Skin epidermis (tissue), 12 donors: Measurements from ENCODE around the gene STUM.

Experiments
- H3K27ac ChIP-seq, 21 experiments: fragments of 200-600 bp; sonication (generic) in 11 of 21; one replicate each; pipeline ENCODE4 v1.5.0; 2020; ENCODE audit warnings: mild to moderate bottlenecking in 3 of 21, inconsistent platforms in 2 of 21, moderate library complexity in 2 of 21
- H3K4me3 ChIP-seq, 7 experiments: fragments of 200-600 bp; sonication (generic) in 2 of 7; one replicate each; pipeline ENCODE4 v1.5.0; 2020; ENCODE audit warnings: inconsistent platforms in 2 of 7, mild to moderate bottlenecking in 2 of 7, moderate library complexity in 1 of 7

Gene STUM

DNA sequence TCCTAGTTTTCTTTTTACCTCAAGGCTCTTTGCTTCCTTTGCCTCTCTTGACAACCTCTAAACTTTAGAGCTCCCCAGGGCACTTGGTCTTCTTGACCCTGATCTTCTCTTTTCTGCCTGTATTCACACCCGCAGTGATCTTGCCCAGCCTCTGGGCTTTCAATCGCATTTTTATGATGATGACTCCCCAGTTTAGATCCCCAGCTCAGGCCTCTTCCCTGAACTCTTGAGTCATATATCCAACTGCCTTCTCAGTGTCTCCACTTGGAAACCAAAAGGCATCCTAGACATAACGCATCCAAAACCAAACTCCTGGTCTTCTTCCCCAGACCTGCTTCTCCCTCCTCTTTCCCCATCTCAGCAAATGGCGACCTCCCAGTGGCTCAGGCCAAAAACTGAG is 6.5 kb downstream of the STUM start:
- H3K27ac ChIP-seq: no peak overlapping the region
- no peak overlapping the region for H3K4me3 ChIP-seq

DNA sequence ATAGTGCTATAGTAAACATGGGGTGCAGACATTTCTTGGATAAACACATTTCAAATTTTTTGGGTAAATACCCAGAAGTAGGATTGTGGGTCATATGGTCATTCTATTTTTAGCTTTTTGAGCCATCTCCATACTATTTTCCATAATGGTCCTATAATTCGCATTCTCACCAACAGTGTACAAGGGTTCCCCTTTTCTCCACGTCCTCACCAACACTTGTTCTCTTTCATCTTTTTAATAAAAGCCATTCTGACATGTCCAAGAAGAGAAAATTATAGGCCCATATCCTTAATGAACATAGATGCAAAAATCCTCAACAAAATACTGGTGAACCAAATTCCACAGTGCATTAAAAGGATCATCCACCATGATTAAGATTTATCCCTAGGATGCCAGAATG is 8.9 kb downstream of the STUM start:
- Histone ChIP-seq H3K4me3 (no peak overlapping the region), H3K27ac (no peak overlapping the region)

DNA sequence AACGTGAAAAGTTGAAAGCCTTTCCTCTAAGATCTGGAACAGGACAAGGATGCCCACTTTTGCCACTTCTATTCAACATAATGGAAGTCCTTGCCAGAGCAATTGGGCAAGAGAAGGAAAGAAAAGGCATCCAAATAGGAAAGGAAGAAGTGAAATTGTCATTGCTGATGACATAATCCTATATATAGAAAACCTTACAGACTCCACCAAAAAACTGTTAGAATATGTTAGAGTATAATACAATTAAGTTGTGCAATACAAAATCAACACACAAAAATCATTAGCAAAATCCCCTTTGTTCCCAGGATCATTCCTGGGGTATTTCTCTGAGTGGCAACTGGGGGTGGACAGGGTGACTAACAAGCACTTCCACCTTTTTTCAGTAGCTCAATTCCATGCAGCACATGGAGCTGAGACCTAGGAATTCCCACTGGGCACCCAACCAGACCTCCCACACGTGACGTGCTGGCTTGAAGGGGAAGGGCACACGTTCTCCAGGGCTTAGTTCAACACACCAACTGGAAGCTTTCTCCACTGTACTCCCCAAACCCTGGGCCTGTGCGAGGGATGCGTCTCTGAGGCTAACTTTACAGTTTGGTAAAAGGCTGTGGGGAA is 9.6 kb downstream of the STUM start:
- Histone ChIP-seq H3K27ac (no peak overlapping the region), H3K4me3 (no peak overlapping the region)

DNA sequence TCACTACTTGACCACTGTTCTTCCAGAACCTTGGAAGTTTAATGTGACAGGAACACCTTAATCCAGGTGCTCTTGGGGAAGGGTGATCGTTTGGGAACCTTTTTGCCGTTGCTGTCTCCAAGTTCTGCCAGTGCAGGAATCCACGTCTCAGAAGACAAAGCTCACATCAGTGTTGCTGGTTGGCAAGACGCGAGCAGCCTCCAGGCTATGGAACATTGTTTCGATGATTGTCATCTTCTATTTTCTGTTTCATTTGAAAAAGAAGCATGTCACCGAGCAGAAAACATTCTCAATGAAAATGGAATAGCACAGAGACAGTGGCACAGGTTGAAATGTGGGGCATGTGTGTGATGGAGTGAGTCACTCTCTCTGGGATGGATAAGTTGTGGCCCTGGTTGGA is 11.7 kb downstream of the STUM start:
- no peak overlapping the region for H3K4me3 ChIP-seq
- H3K27ac ChIP-seq: no peak overlapping the region

DNA sequence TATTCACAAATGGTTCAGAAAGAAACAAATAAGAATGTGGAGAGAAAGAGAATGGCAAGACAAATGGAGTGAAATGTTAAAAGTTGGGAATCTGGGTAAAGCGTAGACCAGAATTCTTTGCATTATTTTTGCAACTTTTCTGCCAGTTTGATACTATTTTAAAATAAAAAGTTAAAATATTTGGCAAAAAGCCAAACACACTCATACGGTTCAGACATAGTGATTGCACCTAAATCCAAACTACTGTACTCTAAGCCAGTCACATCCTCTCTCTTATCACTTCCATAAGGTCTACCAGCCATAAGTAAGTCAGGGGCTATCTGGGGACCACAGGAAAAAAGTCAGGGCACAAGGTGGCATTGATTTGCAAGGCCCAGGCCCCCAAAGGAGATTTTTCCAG is 14.4 kb downstream of the STUM start:
- no peak overlapping the region for H3K4me3 ChIP-seq
- H3K27ac ChIP-seq: no peak overlapping the region

DNA sequence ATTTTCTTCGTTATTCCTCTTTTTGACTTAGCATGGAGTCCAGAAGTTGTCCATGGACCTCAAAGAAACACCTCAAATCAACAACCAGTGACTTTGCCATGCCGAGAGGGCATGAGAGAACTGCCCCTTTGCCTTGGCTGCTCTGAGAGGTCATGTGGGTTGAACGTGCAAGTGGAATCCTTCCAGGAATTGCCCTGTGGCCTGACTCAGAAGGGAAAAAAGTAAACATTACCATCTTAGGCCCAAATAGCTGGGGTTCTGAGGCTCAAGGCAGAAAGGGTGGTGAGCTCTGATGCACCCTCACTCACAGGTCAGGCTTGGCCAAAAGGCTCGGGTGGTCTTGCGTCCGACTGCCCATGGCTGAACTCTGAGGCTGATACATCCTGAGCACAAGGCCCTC is 15.1 kb downstream of the STUM start:
- H3K27ac ChIP-seq: no peak overlapping the region
- H3K4me3 ChIP-seq: no peak overlapping the region

DNA sequence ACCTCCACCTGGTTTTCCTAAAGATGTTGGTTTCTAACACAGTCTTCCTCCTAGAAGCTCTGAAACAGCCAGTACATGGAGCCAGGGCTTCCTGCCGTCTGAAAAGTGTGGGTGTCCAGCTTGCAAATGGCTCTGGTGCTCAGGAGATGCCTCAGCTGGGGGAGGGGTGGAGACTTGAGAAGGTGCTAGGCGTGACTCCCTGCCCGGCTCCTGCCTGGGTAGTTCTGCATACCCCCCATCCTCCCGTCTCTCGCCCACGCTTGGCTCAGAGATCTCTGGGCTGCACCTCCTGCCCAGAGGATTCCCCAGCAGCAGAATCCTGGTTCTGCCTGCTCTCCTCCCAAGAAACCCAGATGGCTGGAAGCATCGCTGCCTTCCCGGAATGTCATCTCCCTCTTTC is 16.9 kb downstream of the STUM start:
- H3K27ac ChIP-seq: no peak overlapping the region
- no peak overlapping the region for H3K4me3 ChIP-seq

DNA sequence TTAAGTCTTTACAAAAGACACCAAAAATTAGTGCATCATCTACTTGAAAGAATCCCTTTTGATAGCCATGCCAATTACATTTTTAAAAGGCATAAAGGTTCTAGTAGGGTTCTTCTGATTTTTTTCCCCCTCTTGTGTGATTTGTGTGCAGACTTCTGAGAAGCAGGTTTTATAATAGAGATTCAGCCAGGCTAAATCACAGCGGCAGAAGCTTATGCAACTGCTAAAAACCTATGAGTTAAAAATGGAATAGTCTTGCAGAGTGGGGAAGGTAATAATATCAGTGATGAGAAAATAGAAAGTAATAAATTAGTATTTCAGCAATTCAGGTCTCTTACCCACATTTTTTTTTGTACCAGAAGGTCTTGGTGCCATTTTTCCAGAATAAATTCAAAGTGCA is 17.7 kb downstream of the STUM start:
- Histone ChIP-seq H3K4me3 (no peak overlapping the region), H3K27ac (no peak overlapping the region)

DNA sequence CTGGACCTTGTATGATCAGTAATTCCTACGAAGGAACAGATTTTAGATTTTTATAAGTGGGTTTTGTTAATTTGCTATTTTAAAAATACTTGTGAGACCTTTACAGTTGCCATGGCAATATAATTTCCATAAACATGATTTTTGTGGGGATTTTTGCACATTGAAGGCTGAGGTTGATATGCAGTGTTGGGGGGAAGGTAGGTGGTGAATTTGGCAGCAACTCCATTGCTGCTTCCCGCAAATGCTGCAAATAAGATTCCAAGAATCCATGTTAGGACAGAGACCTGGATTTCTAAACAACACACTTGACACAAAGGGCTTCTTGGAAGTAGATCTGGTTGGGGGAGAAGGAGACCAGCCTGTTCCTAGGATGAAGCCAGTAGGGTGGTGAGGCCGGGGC is 18.2 kb downstream of the STUM start:
- Histone ChIP-seq H3K4me3 (no peak overlapping the region), H3K27ac (no peak overlapping the region)

DNA sequence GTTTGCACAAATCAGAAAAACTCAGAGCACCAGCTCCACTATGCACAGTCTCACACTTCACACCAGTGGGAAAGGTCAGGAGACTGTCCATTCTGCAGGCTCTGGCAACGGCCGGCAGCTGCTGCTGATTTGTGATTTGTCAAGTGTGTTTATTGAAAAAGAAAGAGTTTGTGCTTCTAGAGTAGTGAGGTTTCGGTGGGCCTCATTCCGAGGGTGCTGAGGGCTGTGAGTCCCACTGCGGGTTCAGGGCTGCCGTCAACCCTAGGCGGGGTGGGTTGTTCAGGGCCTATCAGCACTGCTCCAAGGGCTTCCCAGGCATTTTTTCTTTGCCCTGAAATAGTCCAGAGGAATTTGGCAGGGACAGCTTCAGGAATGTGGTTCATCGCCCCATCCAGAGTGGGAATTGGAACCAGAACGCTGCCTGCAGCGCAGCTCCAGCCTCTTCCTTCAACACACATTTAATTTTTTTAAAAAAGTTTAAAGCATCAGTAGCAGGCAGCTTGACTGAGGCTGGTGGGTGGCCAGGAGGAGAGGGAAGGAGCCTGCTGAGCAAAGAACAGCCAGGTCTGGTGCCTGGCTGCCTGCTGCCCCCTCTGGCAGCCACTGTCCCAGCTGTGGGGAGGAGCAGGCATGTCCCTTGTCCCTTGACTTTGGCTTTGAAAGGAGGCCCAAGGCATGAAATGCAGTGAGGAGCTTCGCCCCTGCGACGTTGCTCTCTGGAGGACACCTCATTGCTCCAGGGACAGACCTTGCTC is 19.7 kb downstream of the STUM start:
- Histone ChIP-seq H3K4me3 (no peak overlapping the region), H3K27ac (peak overlapping the region in 4 of 21 experiments; percentile 8 to 45 (median 29))

DNA sequence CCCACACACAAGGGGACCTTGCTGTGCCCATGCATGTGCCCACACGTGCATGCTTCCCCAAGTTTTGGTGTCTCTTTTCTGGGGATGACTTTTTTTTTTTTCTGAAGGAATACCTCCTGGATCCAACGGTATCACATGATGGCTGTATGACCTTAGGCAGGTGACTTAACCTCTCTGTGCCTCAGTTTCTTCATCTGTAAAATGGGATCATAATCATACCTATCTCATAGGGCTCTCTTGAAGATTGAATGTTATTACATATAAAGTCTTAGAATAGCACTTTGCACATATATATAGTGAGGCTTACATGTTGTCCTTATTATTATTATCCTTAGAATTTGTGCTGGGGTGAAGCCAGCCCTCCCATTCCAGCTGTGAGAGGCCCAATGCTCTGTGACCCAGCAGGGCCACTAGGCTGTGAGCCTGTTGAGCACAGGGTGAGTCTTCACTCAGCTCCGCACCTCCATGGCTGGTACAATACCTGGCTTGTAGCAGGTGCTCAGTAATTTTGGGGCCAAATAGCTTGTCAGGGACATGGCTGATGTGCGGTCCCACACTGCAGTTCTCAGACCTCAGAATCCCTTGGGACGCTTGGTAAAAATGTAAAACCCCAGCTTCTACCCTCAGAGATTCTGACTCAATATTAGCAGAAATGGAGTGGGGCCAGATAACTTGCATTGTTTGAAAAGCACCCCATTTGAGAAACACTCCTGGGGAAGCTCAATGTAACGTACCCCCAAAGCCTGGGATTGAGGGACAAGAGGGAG is 20.6 kb downstream of the STUM start:
- Histone ChIP-seq H3K27ac (peak overlapping the region in 1 of 21 experiments; percentile 15), H3K4me3 (no peak overlapping the region)

DNA sequence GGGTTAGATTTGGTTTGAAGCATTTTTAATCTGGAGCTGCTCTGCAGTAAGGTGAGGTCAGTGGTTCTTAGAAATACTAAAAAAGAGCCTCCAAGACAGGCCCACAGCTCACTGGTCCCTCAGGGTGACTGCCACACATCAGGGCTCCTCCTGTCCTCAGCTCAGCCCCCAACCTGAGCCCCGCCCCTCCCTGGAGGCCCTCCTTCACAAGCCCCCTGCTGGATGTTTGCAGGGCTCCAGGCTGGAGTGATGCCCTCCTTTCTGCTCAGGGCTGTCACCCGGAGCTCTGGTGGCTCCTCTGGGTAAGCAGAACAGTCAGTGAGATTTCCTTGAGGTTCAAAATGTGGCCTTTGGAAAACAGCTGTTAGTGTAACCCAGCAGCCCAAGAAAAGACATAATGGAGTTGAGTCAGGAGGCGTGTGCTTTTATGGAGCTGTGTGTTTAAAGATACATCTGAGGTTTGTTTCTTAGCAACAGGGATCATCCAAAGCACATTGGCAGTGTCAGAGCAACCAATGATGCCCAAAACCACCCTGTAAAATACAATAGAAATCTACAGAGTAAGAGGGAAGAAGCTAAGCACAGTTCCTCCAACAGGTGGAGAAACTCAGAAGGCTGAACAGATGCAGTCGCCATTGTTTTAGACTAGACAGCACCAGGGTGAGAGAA is 21.4 kb downstream of the STUM start:
- Histone ChIP-seq H3K4me3 (no peak overlapping the region), H3K27ac (no peak overlapping the region)

DNA sequence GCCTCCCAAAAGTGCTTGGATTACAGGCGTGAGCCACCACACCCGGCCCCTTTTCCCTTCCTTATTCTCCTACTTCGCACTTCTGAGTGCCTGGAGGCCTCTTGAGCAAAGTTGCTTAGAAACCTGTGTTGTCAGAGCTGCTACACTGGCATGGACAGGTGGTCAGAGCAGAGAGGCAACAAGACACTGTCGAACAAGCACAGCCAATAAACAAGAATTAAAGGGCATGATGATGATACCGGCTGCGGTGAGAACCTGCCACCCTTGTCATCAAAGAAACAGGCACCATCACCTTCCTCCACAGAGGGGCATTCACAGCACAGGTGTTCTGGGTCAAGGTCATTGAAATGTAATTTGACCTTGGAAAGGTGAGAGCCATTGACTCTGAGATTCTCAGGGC is 23.3 kb downstream of the STUM start:
- Histone ChIP-seq H3K27ac (no peak overlapping the region), H3K4me3 (no peak overlapping the region)

DNA sequence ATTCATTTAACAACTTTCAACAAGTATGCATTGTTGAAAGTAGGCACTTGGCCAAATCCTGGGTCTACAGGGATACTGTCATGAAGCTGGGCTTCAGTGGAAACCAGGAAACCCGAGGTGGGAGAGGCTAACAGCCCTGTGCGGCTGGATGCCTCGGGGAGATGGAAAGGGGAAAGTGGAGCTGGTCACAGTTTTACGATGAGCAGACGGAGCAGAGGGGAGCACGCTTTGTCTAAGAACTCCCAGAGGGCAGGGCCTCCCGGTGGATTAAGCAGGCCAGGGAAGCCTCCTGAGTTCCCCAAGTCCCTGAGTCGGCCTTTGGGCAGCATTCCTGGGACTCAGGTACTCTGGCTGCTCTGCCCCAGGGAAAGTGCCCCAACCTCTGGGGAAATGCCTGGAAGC is 23.8 kb downstream of the STUM start:
- H3K4me3 ChIP-seq: no peak overlapping the region
- H3K27ac ChIP-seq: peak overlapping the region in 1 of 21 experiments; percentile 22

DNA sequence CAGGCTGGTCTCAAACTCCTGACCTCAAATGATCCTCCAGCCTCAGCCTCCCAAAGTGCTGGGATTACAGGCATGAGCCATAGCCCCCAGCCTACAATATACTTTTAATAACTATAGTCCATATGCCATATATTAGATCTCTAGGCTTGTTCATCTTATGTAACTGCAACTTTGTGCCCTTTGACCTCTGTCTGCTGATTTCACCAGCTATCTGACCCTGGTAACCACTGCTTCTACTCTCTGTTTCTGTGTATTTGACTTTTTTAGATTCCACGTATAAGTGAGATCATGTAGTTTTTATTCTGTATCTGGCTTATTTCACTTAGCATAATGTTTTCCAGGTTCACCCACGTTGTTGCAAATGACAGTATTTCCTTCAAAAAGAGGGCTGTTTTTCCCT is 25.5 kb downstream of the STUM start:
- Histone ChIP-seq H3K4me3 (no peak overlapping the region), H3K27ac (no peak overlapping the region)

DNA sequence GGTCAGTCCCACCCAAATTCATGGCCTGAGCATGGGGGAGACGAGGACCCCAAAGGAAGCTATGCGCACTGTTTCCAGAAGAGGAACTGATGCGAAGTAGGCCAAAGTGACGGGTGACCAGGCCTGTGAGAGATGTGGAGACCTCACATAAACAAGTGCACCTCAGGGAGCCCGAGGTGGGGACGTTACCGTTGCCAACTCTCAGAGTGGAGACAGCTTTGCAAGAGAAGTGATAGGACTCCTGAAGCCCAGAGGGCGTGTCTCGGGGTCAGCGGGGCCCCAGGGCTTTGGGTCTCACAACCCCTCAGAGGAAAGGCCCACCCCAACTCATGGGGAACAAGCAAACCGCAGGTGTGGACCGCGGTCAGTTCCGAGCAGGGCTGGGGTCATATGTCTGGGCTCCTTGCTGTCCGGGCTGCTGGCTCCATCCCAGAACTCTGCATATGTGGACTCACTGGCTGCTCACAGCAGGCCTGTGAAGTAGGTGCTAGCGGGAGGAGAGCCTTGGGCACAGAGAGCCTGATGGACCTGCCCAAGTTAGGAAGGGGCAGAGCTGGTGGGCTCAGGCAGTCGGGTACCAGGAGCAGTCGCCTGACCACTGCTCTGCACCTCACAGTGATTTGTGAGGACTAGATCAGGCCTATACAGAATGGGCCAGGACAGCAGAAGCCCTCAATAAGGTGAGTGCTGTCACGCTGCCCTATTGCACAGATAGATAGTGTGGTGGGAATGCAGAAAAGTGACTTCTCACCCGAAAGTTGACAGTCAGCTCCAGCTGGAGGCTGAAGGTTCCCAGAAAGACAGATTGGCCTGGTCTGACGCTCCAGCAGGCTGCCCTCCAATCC is 26.2 kb downstream of the STUM start:
- no peak overlapping the region for H3K4me3 ChIP-seq
- no peak overlapping the region for H3K27ac ChIP-seq

DNA sequence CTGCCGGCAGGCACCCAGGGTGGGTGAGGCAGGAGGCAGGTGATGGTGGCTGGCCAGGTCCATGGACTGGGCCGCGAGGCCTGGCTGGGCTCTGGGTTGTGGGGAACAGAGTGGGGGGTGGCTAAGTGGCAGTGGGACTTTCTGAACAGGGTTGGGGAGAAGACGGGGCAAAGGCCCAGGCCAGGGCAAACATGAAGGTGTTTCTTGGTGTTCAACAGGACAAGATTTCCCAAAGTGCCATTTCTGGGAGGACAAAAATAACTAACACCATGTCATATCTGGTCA is 26.8 kb downstream of the STUM start:
- Histone ChIP-seq H3K4me3 (no peak overlapping the region), H3K27ac (no peak overlapping the region)

DNA sequence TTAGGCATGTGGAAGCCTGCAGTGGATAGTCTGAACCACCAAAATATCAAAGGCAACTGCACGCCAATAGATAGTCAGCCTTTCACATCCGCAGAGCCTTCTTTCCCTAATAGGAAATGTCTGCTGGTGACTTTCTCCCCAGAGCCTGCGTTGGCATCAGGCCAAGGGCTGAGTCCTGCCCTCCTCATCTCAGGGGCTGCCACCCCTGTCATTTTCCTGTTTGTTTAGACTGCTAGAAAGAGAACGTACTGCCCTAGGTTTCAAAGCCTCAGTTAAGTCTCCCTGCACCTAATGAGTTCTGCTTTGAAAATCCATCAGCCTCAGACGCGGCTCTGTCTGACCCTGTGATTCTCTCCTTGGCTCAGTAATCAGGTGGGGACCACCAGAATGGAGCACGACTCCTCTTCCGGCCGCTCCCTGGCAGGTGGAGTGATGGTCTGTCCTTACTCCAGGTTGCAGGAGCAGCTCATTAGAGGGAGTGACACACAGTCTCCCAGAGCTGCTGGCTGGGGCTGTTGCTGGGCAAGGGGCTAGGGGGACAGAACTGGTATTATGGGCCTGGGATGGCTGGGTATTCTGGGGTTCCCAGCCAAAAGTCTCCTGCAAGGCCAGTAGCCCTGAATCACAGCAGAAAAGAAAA is 27.3 kb downstream of the STUM start:
- Histone ChIP-seq H3K27ac (no peak overlapping the region), H3K4me3 (no peak overlapping the region)

DNA sequence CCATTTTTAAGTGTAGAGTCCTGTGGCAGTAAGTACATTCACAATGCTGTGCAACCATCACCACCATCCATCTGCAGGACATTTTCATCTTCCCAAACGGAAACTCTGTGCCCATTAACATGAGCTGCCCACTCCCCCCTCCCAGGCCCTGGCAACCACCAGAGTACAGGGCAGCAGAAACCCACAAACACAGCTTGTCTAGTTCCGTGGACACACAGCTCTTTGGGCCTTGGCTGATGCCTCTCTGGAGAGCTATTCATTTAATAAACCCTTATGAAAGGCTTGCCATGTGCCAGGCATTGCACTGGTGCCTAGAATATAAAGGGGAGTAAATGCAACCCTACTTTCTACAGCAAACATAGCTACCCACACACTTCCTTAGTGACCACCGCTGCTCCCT is 28.0 kb downstream of the STUM start:
- H3K27ac ChIP-seq: no peak overlapping the region

More for the DNA sequence above, 28.0 kb downstream of the STUM start:
- no peak overlapping the region for H3K4me3 ChIP-seq
